Measurements from ENCODE around the gene CLCA2. TPM values are rescaled to one million over a fixed set of nuclear protein-coding genes. Genes with fewer than 3 reads are reported as not detected.

Gene CLCA2
- polyA plus RNA-seq, 3 donors, result not detected

DNA sequence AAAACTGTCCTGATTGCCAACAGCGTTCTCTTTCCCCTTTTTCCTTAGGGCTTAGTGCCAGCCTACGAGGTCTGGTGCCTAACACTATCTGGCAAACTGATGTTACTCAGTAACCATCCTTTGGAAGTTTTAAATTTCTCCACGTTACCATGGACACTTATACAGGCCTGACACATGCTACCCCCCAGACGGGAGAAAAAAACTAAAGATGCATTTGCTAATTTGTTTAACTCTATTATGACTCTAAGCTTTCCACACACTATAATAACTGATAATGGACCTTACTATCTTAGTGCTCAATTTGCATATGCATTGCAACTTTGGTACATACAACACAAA is 81.6 kb downstream of the CLCA2 start:
- 90% methylated on average over 3 of the region's 4 CpGs for WGBS (ENCODE audit: insufficient coverage)

More for the DNA sequence above, 81.6 kb downstream of the CLCA2 start:
- Mint-ChIP-seq H3K4me3 (no peak overlapping the region), H3K4me1 (peaks cover 20% of the 10 kb centered on the region), H3K27ac (no peak overlapping the region), H3K9me3 (no peaks in the 10 kb centered on the region), H3K27me3 (ENCODE audit: low read depth in 3 of 3) (peaks cover 0 to 5% (median 3%) of the 10 kb centered on the region in 3 donors), H3K36me3 (no peaks in the 10 kb centered on the region)
- Histone ChIP-seq H3K4me2 (replicated peaks; ENCODE audit: extremely low read depth, low read length, poor library complexity, severe bottlenecking) (no peak overlapping the region), H3K9ac (ENCODE audit: insufficient read depth, low read length, poor library complexity, severe bottlenecking) (no peak overlapping the region), H3K36me3 (replicated peaks in 1 of 2; ENCODE audit: control insufficient read depth in 1 of 2, insufficient read depth in 2 of 2, low read length in 2 of 2) (no peaks in the 10 kb centered on the region), H3K27me3 (ENCODE audit: control insufficient read depth in 2 of 2, insufficient read depth in 2 of 2, low read length in 2 of 2) (no peaks in the 10 kb centered on the region), H3K4me3 (replicated peaks in 1 of 3; ENCODE audit: low read depth in 2 of 3, low read length in 3 of 3) (no peak overlapping the region), H4K20me1 (ENCODE audit: insufficient read depth, low read length) (no peaks in the 10 kb centered on the region), H2AFZ (ENCODE audit: insufficient read depth, low read depth, low read length, poor library complexity, severe bottlenecking) (no peak overlapping the region), H3K9me3 (replicated peaks in 1 of 2; ENCODE audit: control insufficient read depth in 1 of 2, insufficient read depth in 1 of 2, low read length in 2 of 2) (no peaks in the 10 kb centered on the region), H3K27ac (ENCODE audit: low read depth in 1 of 2, low read length in 2 of 2) (no peak overlapping the region), H3K4me1 (ENCODE audit: control insufficient read depth in 1 of 2, insufficient read depth in 2 of 2, low read length in 2 of 2) (peaks cover 12 to 14% of the 10 kb centered on the region in 2 donors), H3K79me2 (ENCODE audit: insufficient read depth, low read length) (no peaks in the 10 kb centered on the region)
- DNase-seq, result no peak
- intact Hi-C loops (cut with micrococcal nuclease), result loop anchor here in 1 of 2 donors (10.0 kb wide), 1 partner anchor 121 kb away; no protein-coding TSS in a partner anchor
- TF ChIP-seq, protein P1, sequence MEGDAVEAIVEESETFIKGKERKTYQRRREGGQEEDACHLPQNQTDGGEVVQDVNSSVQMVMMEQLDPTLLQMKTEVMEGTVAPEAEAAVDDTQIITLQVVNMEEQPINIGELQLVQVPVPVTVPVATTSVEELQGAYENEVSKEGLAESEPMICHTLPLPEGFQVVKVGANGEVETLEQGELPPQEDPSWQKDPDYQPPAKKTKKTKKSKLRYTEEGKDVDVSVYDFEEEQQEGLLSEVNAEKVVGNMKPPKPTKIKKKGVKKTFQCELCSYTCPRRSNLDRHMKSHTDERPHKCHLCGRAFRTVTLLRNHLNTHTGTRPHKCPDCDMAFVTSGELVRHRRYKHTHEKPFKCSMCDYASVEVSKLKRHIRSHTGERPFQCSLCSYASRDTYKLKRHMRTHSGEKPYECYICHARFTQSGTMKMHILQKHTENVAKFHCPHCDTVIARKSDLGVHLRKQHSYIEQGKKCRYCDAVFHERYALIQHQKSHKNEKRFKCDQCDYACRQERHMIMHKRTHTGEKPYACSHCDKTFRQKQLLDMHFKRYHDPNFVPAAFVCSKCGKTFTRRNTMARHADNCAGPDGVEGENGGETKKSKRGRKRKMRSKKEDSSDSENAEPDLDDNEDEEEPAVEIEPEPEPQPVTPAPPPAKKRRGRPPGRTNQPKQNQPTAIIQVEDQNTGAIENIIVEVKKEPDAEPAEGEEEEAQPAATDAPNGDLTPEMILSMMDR (IDR thresholded peaks at IDR 0.05), result no peak

Other genes starting within 250 kb of the CLCA2 start
- 1 to 10 TPM; 3.2 to 5.7 (median 3.5) TPM for gene ODF2L, start 27.8 kb upstream of the CLCA2 start, polyA plus RNA-seq
- gene CLCA1, start 44.8 kb downstream of the CLCA2 start, polyA plus RNA-seq, result not detected
- gene CLCA4, start 122.9 kb downstream of the CLCA2 start, polyA plus RNA-seq, result not detected

Data from CD14-positive monocyte (primary cell).